Glomerular endothelial cell (primary cell): ENCODE measurements around the gene FAM151A. TPM values are rescaled to one million over a fixed set of nuclear protein-coding genes. Genes with fewer than 3 reads are reported as not detected.

Experiments used
- DNase-seq: peaks from one replicate; pipeline ENCODE4 v3.0.0-alpha.2; 2011; ENCODE audit warnings: low read depth, low spot score; ENCODE audit errors: extremely low read depth
- total RNA-seq: library from RNA; depleted of rRNA; stranded (reverse); fragments of >200 nt; gene quantifications from 2 replicates; pipeline ENCODE4 v1.2.3, GENCODE V29; 2015

FAM151A gene
- total RNA-seq, 1 donor from 2014 or later = not detected

- no peak for DNase-seq
These were observed 18.6 kb downstream of the FAM151A start for GRCh38 chr1:54604572-54605370.

- no peak for DNase-seq
These were observed 19.3 kb downstream of the FAM151A start for GRCh38 chr1:54604051-54604450.

- no peak for DNase-seq
These were observed 20.1 kb downstream of the FAM151A start for GRCh38 chr1:54603241-54603640.

GRCh38 chr1:54602554-54602953 is 20.8 kb downstream of the FAM151A start:
- DNase-seq = no peak

GRCh38 chr1:54601730-54602129 is 21.6 kb downstream of the FAM151A start:
- no peak for DNase-seq

GRCh38 chr1:54600947-54601721 is 22.2 kb downstream of the FAM151A start:
- DNase-seq = no peak

- no peak for DNase-seq
These were observed 24.0 kb downstream of the FAM151A start for GRCh38 chr1:54599211-54599823.

GRCh38 chr1:54597455-54598030 is 25.8 kb downstream of the FAM151A start:
- DNase-seq = no peak

GRCh38 chr1:54596756-54597155 is 26.6 kb downstream of the FAM151A start:
- DNase-seq = no peak

GRCh38 chr1:54595956-54596498 is 27.3 kb downstream of the FAM151A start:
- DNase-seq = no peak

GRCh38 chr1:54594463-54594862 is 28.9 kb downstream of the FAM151A start:
- no peak for DNase-seq

- no peak for DNase-seq
These were observed 29.7 kb downstream of the FAM151A start for GRCh38 chr1:54593571-54594160.

- no peak for DNase-seq
These were observed 32.1 kb downstream of the FAM151A start for GRCh38 chr1:54591127-54591756.

- no peak for DNase-seq
These were observed 34.9 kb downstream of the FAM151A start for GRCh38 chr1:54588377-54588776.

- DNase-seq = no peak
These were observed 37.9 kb downstream of the FAM151A start for GRCh38 chr1:54585181-54586066.

GRCh38 chr1:54584575-54584974 is 38.8 kb downstream of the FAM151A start:
- no peak for DNase-seq

- no peak for DNase-seq
These were observed 39.5 kb downstream of the FAM151A start for GRCh38 chr1:54583871-54584270.

GRCh38 chr1:54583307-54583686 is 40.0 kb downstream of the FAM151A start:
- no peak for DNase-seq
